ENCODE results near the gene MAP2K5.

DNA sequence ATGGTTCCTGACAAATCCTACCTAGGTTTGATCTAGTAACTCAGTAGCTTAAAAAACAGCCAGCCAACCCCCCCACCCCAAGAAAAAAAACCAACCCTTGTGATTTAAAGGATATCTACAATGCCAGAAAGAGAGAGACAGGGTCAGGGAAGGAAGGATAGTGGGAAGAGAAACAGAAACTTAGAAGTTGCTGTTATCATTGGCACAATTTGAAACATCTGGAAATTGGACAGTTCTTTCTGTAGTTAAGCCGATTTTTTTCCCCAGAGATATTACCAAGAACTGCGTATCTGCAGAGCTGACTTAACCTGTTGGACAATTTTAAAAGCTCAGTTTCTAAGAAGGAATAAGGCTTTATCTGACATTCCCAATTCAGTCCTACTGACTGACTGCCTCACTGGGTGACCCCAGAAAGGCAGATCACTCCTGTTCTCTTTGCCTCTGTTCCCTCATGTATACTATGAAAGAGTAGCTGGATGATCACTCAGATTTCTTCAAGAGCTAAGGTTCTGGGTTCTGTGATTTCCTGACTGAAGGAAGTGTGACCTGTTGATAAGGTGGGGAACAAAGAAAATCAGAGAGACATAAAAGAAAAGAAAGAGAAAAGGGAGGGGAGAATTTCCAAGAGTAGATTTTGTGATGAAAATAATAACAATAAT, 128.3 kb downstream of the MAP2K5 start:
- TF ChIP-seq, protein P1, sequence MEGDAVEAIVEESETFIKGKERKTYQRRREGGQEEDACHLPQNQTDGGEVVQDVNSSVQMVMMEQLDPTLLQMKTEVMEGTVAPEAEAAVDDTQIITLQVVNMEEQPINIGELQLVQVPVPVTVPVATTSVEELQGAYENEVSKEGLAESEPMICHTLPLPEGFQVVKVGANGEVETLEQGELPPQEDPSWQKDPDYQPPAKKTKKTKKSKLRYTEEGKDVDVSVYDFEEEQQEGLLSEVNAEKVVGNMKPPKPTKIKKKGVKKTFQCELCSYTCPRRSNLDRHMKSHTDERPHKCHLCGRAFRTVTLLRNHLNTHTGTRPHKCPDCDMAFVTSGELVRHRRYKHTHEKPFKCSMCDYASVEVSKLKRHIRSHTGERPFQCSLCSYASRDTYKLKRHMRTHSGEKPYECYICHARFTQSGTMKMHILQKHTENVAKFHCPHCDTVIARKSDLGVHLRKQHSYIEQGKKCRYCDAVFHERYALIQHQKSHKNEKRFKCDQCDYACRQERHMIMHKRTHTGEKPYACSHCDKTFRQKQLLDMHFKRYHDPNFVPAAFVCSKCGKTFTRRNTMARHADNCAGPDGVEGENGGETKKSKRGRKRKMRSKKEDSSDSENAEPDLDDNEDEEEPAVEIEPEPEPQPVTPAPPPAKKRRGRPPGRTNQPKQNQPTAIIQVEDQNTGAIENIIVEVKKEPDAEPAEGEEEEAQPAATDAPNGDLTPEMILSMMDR (IDR thresholded peaks at IDR 0.05; ENCODE audit: low read depth, low read length) = no peak
- no peak for TF ChIP-seq EZH2phosphoT487 (IDR thresholded peaks at IDR 0.05; ENCODE audit: low read depth)

Measured in OCI-LY3 (cell line).